HepG2 (cell line): ENCODE results near the gene AXIN2. TPM values are rescaled to one million over a fixed set of nuclear protein-coding genes. Genes with fewer than 3 reads are reported as not detected.

Source experiments
- CENPT ChIP-seq: sonication (generic); formaldehyde crosslinking; IDR thresholded peaks from 2 replicates; pipeline ENCODE4 v1.8.0; 2022; ENCODE audit warnings: low read depth, mild to moderate bottlenecking, moderate library complexity, missing genetic modification reagents
- FOXP1 ChIP-seq, 2 experiments: fragments of 450-650 bp in 1 of 2; IDR thresholded peaks; 2 replicates each; pipeline ENCODE4 v1.6.1; 2017 to 2018; ENCODE audit warnings: antibody characterized with exemption in 1 of 2
- HNRNPL ChIP-seq: fragments of 200-400 bp; formaldehyde crosslinking; IDR thresholded peaks from 2 replicates; pipeline ENCODE4 v1.6.1; 2017; ENCODE audit warnings: mild to moderate bottlenecking, low read depth, low read length
- IRF2 ChIP-seq: IDR thresholded peaks from 2 replicates; pipeline ENCODE4 v1.6.1; 2018; ENCODE audit warnings: missing genetic modification reagents, missing compliant biosample characterization
- MEIS1 ChIP-seq: sonication (generic); formaldehyde crosslinking; IDR thresholded peaks from 2 replicates; pipeline ENCODE4 v1.9.0; 2021; ENCODE audit warnings: mild to moderate bottlenecking, missing genetic modification reagents, moderate library complexity, borderline replicate concordance
- NR2F2 ChIP-seq: IDR thresholded peaks from 2 replicates; pipeline ENCODE4 v1.6.1; 2012; ENCODE audit warnings: low read depth, inconsistent platforms, borderline replicate concordance
- NRL ChIP-seq: sonication (generic); formaldehyde crosslinking; IDR thresholded peaks from 2 replicates; pipeline ENCODE4 v1.5.0; 2020; ENCODE audit warnings: missing genetic modification reagents, mild to moderate bottlenecking, moderate library complexity, borderline replicate concordance
- SIX1 ChIP-seq: sonication (generic); formaldehyde crosslinking; IDR thresholded peaks from 2 replicates; pipeline ENCODE4 v1.4.0; 2020; ENCODE audit warnings: missing genetic modification reagents, borderline replicate concordance
- THAP7 ChIP-seq: sonication (generic); formaldehyde crosslinking; IDR thresholded peaks from 2 replicates; pipeline ENCODE4 v1.8.1; 2023; ENCODE audit warnings: mild to moderate bottlenecking, missing genetic modification reagents
- ZBTB46 ChIP-seq: sonication (generic); formaldehyde crosslinking; IDR thresholded peaks from 2 replicates; pipeline ENCODE4 v1.4.0; 2020; ENCODE audit warnings: mild to moderate bottlenecking, missing genetic modification reagents, borderline replicate concordance
- ZFP37 ChIP-seq: sonication (generic); formaldehyde crosslinking; IDR thresholded peaks from 2 replicates; pipeline ENCODE4 v1.4.0; 2020; ENCODE audit warnings: missing genetic modification reagents, borderline replicate concordance
- ZFY ChIP-seq: sonication (generic); formaldehyde crosslinking; IDR thresholded peaks from 2 replicates; pipeline ENCODE4 v1.4.0; 2020; ENCODE audit warnings: missing genetic modification reagents
- ZHX1 ChIP-seq: sonication (generic); formaldehyde crosslinking; IDR thresholded peaks from 2 replicates; pipeline ENCODE4 v1.8.1; 2022; ENCODE audit warnings: low read depth, mild to moderate bottlenecking, missing genetic modification reagents
- ZMAT5 ChIP-seq: sonication (generic); formaldehyde crosslinking; IDR thresholded peaks from 2 replicates; pipeline ENCODE4 v1.5.0; 2020; ENCODE audit warnings: mild to moderate bottlenecking, low read depth, missing genetic modification reagents, borderline replicate concordance
- ZNF383 ChIP-seq: sonication (generic); formaldehyde crosslinking; IDR thresholded peaks from 2 replicates; pipeline ENCODE4 v1.4.0; 2020; ENCODE audit warnings: missing genetic modification reagents, mild to moderate bottlenecking, borderline replicate concordance
- polyA plus RNA-seq, 8 experiments: library from polyadenylated mRNA; depleted of rRNA in 3 of 8; stranded (reverse) in 7 of 8; unstranded in 1 of 8; fragments of >200 nt; fragmentation: Illumina TruSeq in 4 of 8; extraction: Trizol in 4 of 8; gene quantifications; 2 replicates each; pipeline versions ENCODE4 v1.2.1 to v1.2.3, GENCODE V29; 2011 to 2016; ENCODE audit warnings: low read depth in 4 of 8, missing spikeins in 1 of 8, mixed read lengths in 1 of 8; ENCODE audit not compliant: insufficient read depth in 1 of 8
- total RNA-seq, 5 experiments: library from RNA; depleted of rRNA; stranded (reverse); fragments of >200 nt; fragmentation: Illumina TruSeq; extraction: Trizol; gene quantifications; 2 replicates each; pipeline ENCODE4 v1.2.3, GENCODE V29; 2016; ENCODE audit warnings: low read depth in 1 of 5
- TF ChIP-seq, protein P1 (sequence below): IDR thresholded peaks from 2 replicates; pipeline ENCODE4 v1.6.1; 2018; ENCODE audit warnings: missing genetic modification reagents
- TF ChIP-seq, protein P2 (sequence below): sonication (generic); formaldehyde crosslinking; IDR thresholded peaks from 2 replicates; pipeline ENCODE4 v1.5.0; 2020; ENCODE audit warnings: mild to moderate bottlenecking, missing genetic modification reagents

The AXIN2 gene
- total and polyA plus RNA-seq, 2 of the 13 experiments (the other 11 are each of a cell fraction or from before 2014, with no cell fraction given), result 58.6 to 63.4 TPM

GRCh38 chr17:65561452-65562205, at the start of gene AXIN2 (continued):
- TF ChIP-seq ZBTB46 (CRISPR knock-in tag), result no peak
- no peak for TF ChIP-seq ZNF383 (CRISPR knock-in tag)
- peak; percentile 80; the same call in 1 of the 2 replicates for TF ChIP-seq THAP7 (CRISPR knock-in tag)
- TF ChIP-seq ZFP37 (CRISPR knock-in tag), result peak; percentile 96
- peak; percentile 51; the same call in 1 of the 2 replicates for TF ChIP-seq MEIS1 (CRISPR knock-in tag)
- TF ChIP-seq, protein P1, sequence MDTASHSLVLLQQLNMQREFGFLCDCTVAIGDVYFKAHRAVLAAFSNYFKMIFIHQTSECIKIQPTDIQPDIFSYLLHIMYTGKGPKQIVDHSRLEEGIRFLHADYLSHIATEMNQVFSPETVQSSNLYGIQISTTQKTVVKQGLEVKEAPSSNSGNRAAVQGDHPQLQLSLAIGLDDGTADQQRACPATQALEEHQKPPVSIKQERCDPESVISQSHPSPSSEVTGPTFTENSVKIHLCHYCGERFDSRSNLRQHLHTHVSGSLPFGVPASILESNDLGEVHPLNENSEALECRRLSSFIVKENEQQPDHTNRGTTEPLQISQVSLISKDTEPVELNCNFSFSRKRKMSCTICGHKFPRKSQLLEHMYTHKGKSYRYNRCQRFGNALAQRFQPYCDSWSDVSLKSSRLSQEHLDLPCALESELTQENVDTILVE (CRISPR knock-in tag), result no peak; the same call in 1 of the 2 replicates
- TF ChIP-seq FOXP1 (IDR thresholded peaks at IDR 0.05), result no peak
- TF ChIP-seq FOXP1 (CRISPR knock-in tag; IDR thresholded peaks at IDR 0.05), result no peak
- peak; percentile 99 for TF ChIP-seq NRL
- peak; percentile 94 for TF ChIP-seq CENPT
- peak; percentile 88 for TF ChIP-seq ZFY
- TF ChIP-seq NR2F2, result no peak; the same call in 1 of the 2 replicates
- TF ChIP-seq SIX1 (CRISPR knock-in tag), result no peak
- peak; percentile 88 for TF ChIP-seq ZHX1 (CRISPR knock-in tag)
- TF ChIP-seq HNRNPL, result no peak
- TF ChIP-seq, protein P2, sequence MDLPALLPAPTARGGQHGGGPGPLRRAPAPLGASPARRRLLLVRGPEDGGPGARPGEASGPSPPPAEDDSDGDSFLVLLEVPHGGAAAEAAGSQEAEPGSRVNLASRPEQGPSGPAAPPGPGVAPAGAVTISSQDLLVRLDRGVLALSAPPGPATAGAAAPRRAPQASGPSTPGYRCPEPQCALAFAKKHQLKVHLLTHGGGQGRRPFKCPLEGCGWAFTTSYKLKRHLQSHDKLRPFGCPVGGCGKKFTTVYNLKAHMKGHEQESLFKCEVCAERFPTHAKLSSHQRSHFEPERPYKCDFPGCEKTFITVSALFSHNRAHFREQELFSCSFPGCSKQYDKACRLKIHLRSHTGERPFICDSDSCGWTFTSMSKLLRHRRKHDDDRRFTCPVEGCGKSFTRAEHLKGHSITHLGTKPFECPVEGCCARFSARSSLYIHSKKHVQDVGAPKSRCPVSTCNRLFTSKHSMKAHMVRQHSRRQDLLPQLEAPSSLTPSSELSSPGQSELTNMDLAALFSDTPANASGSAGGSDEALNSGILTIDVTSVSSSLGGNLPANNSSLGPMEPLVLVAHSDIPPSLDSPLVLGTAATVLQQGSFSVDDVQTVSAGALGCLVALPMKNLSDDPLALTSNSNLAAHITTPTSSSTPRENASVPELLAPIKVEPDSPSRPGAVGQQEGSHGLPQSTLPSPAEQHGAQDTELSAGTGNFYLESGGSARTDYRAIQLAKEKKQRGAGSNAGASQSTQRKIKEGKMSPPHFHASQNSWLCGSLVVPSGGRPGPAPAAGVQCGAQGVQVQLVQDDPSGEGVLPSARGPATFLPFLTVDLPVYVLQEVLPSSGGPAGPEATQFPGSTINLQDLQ (CRISPR knock-in tag), result peak; percentile 98
- TF ChIP-seq ZMAT5, result no peak
- peak; percentile 26; the same call in 1 of the 2 replicates for TF ChIP-seq IRF2 (CRISPR knock-in tag)
